Activated CD4-positive, alpha-beta T cell treated with anti-CD3 and anti-CD28 coated beads for 24 hours (primary cell): ENCODE data around the gene SOD1.
"Not testable (repeated sequence)": the region's sequence is repeated elsewhere in the genome, so short reads cannot be mapped to it uniquely, and the experiment has no call there.

ENCODE experiments used
- DNase-seq, 2 donors: peaks; one replicate each; pipeline ENCODE4 v3.0.0-alpha.2; 2020; ENCODE audit warnings: low read depth in 2 of 2

SOD1 gene

GRCh38 chr21:31656199-31657095, 3.0 kb upstream of the SOD1 start:
- DNase-seq: peak in 1 of 2 donors; percentile 47

DNA sequence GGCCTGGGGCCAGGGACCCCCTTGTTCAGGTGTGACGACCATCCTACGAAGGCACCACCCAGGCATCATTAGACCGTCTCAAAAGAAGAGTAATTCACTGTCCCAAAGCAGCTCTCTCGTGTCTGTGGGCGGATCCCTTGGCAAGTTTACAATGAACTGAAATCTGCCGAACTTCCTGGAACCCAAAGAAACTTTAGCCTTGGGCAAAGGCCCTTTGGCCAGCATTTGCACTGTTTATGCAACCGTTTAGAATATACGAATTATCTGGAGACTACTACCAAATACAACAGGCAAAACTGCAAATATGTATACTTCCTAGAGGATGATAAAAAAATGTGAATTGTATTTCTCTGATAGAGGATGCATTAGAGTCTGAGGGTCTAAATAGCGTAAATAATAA, 1.4 kb upstream of the SOD1 start:
- no peak for DNase-seq

DNA sequence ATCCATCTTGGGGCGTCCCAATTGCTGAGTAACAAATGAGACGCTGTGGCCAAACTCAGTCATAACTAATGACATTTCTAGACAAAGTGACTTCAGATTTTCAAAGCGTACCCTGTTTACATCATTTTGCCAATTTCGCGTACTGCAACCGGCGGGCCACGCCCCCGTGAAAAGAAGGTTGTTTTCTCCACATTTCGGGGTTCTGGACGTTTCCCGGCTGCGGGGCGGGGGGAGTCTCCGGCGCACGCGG, 282 bp upstream of the SOD1 start:
- no peak for DNase-seq

- no peak for DNase-seq
Measured at GRCh38 chr21:31660259-31660565, 719 bp downstream of the SOD1 start.

- DNase-seq: no peak
Measured at GRCh38 chr21:31660591-31660990, 1.1 kb downstream of the SOD1 start.

DNA sequence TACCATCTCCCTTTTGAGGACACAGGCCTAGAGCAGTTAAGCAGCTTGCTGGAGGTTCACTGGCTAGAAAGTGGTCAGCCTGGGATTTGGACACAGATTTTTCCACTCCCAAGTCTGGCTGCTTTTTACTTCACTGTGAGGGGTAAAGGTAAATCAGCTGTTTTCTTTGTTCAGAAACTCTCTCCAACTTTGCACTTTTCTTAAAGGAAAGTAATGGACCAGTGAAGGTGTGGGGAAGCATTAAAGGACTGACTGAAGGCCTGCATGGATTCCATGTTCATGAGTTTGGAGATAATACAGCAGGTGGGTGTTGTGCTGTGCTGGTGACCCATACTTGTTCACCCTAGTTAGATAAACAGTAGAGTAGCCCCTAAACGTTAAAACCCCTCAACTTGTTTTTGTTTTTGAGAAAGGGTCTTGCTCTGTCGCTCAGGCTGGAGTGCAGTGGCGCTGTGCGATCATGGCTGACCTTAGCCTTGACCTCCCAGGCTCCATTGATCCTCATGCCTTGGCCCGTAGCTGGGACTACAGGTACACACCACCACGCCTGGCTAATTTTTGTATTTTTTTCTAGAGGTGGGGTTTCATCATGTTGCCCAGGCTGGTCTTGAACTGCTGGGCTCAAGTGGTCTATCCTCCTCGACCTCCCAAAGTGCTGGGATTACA, 4.2 kb downstream of the SOD1 start:
- DNase-seq: no peak

DNA sequence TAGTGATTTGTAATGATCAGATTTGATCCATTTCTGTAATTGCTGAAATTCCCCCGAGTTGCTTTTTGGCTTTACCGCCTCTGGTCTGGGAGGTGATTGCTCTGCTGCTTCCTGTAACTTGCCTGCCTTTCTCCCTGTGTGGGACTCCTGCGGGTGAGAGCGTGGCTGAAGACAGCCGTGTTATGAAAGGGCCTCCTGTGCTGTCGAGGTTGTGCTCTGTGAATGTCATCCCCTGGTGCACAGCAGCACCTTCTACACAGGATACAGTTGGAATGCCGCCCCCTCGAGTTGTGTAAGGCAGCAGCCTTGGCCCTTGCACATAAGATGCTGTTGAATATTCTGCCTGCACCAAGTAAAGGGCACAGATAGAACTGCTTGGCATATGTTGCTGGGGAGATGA, 5.9 kb downstream of the SOD1 start:
- no peak for DNase-seq

DNA sequence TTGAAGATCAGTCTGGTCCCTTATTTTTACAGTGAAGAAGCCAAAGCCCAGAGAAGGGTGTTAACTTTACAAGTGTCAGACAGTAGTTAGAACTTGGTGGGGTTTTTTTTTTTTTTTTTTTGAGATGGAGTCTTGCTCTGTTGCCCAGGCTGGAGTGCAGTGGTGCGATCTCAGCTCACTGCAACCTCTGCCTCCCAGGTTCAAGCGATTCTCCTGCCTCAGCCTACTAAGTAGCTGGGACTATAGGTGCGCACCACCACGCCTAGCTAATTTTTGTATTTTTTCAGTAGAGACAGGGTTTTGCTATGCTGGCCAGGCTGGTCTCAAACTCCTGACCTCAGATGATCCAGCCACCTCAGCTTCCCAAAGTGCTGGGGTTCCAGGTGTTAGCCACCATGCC, 6.4 kb downstream of the SOD1 start:
- not testable (repeated sequence) for DNase-seq

DNA sequence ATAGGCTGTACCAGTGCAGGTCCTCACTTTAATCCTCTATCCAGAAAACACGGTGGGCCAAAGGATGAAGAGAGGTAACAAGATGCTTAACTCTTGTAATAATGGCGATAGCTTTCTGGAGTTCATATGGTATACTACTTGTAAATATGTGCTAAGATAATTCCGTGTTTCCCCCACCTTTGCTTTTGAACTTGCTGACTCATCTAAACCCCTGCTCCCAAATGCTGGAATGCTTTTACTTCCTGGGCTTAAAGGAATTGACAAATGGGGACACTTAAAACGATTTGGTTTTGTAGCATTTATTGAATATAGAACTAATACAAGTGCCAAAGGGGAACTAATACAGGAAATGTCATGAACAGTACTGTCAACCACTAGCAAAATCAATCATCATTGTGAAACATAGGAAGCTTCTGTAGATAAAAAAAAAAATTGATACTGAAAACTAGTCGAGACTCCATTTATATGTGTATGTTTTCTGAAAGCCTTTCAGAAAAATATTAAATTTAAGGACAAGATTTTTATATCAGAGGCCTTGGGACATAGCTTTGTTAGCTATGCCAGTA, 7.0 kb downstream of the SOD1 start:
- no peak for DNase-seq

DNA sequence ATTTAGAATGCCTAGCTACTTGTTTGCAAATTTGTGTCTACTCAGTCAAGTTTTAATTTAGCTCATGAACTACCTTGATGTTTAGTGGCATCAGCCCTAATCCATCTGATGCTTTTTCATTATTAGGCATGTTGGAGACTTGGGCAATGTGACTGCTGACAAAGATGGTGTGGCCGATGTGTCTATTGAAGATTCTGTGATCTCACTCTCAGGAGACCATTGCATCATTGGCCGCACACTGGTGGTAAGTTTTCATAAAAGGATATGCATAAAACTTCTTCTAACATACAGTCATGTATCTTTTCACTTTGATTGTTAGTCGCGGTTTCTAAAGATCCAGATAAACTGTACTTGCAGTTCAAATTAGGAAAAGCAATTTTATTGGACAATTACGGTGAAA, 7.6 kb downstream of the SOD1 start:
- no peak for DNase-seq

GRCh38 chr21:31667639-31668038, 8.1 kb downstream of the SOD1 start:
- no peak for DNase-seq

DNA sequence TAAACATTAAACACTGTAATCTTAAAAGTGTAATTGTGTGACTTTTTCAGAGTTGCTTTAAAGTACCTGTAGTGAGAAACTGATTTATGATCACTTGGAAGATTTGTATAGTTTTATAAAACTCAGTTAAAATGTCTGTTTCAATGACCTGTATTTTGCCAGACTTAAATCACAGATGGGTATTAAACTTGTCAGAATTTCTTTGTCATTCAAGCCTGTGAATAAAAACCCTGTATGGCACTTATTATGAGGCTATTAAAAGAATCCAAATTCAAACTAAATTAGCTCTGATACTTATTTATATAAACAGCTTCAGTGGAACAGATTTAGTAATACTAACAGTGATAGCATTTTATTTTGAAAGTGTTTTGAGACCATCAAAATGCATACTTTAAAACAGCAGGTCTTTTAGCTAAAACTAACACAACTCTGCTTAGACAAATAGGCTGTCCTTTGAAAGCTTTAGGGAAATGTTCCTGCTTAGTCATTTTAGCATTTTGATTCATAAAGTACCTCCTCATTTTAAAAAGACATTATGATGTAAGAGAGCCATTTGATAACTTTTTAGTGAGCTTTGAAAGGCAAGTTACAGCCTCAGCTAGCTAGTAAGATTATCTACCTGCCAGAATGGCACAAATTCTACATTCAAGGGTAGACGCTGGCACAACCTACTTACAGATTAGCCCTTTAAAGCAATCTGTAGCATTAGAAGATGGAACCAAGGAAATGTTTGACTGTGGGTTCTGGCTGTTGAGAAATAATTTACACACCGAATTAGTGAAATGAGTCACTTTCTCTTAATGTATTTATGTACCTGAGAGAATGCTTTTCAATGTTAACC, 9.4 kb downstream of the SOD1 start:
- DNase-seq: no peak

- no peak for DNase-seq
Measured at GRCh38 chr21:31670070-31670469, 10.6 kb downstream of the SOD1 start.

DNA sequence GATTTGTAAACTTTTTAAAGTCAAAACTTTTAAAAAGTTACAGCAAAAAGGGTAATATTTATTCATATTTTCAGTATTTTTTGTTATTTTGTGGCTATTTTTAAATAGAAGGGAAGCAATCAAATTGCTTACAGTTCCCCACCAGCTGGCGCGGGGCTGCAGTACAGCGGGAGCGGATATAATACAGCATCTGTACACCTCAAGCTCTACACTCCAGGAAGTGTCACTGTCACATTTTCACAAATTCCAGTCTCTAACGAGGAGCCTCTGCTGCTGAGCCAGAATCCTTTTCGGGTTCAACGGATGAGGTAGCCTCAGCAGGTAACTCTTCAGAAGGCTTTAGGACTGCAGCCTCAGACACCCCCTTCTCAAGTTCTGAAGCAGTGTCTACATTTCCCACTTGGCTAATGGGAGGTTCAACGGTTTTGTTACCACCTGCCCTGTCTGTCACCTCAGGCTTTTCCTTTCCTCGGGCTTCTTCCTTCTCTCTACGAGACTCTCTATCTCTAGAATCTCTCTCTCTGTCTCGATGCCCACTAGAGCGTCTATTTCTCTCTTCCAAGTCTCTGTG, 11.7 kb downstream of the SOD1 start:
- no peak for DNase-seq

GRCh38 chr21:31671931-31672330, 12.4 kb downstream of the SOD1 start:
- DNase-seq: no peak

DNA sequence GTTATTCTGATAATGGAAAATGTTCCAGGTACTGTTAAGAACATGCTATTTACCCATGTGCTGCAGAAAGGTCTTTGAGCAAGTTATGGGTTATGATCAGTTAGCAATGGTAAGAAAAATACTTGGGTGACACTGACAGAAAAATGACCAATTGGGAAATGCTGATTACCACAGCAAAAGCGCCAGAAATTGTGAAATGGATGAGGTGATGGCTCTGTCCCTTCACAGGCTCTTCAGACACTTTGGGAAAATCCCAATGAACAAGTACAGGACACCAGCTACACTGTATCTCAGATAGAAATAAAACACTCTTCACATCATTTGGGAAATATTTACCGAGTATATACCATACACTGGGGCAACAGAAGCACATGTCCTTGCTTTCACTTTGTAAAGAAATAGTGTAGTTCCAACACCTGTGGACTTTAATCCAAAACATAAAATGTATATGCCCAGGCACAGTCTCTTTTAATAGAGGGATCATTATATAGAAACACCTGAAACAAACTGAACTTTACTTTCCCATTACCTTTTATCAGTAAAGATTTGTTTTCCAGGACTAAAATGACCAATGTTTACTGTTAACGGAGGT, 13.9 kb downstream of the SOD1 start:
- no peak for DNase-seq

DNA sequence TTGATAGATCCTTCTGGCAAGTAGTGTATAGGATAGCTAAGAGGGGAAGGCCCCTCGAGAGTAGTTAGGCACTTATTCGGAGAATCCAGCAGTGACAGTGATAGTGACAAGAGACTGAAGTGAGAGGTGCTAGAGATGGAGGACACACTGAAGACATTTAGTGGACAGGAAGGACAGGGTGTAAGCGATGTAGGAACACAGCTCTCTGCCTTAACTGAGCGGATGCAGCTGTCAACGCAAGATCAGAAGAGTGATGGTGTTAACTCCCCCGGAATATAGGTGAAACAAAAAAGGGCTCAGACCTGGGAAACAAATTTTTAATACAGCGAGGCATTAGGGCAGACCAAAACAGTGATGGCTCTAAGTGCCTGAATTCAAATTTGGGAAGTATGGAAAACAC, 15.8 kb downstream of the SOD1 start:
- DNase-seq: no peak

GRCh38 chr21:31675960-31676359, 16.5 kb downstream of the SOD1 start:
- no peak for DNase-seq

- no peak for DNase-seq
Measured at GRCh38 chr21:31677047-31677446, 17.6 kb downstream of the SOD1 start.

- no peak for DNase-seq
Measured at GRCh38 chr21:31678478-31678877, 19.0 kb downstream of the SOD1 start.

- no peak for DNase-seq
Measured at GRCh38 chr21:31682620-31683019, 23.1 kb downstream of the SOD1 start.

DNA sequence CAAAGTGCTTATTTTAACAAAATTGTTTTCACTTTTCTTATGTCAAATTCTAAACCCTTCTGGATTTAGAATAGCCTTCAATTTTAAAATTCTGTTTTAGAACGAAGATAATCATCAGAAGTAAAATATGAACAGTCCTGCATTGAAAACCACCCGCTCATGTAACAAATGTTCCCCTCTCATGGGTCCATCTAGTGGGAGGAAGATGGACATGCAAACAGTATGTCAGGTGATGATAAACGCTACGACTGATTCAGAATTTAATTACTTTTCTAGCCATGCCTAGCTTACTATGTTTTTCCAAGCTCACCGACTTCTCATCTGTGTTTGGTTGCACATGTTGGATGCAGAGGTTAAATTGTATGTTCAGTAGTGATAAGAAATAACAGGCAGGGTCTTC, 23.5 kb downstream of the SOD1 start:
- no peak for DNase-seq
